WTC11 (cell line): ENCODE data around the gene ACOXL.

Source experiments
- ATF2 ChIP-seq: sonication (generic); formaldehyde crosslinking; IDR thresholded peaks from 2 replicates; pipeline ENCODE4 v1.8.1; 2022; ENCODE audit warnings: low read depth, missing genetic modification reagents, borderline replicate concordance
- CREB1 ChIP-seq: sonication (generic); formaldehyde crosslinking; IDR thresholded peaks from 2 replicates; pipeline ENCODE4 v1.8.0; 2023; ENCODE audit warnings: mild to moderate bottlenecking, missing genetic modification reagents
- ESRRA ChIP-seq: sonication (generic); formaldehyde crosslinking; IDR thresholded peaks from 2 replicates; pipeline ENCODE4 v1.8.1; 2022; ENCODE audit warnings: mild to moderate bottlenecking, missing genetic modification reagents, borderline replicate concordance
- HMGXB4 ChIP-seq: sonication (generic); formaldehyde crosslinking; IDR thresholded peaks from 2 replicates; pipeline ENCODE4 v1.8.1; 2023; ENCODE audit warnings: mild to moderate bottlenecking, moderate library complexity, missing genetic modification reagents
- JUN ChIP-seq: sonication (generic); formaldehyde crosslinking; IDR thresholded peaks from 2 replicates; pipeline ENCODE4 v1.8.0; 2023; ENCODE audit warnings: mild to moderate bottlenecking, missing genetic modification reagents
- MAX ChIP-seq: sonication (generic); formaldehyde crosslinking; IDR thresholded peaks from 2 replicates; pipeline ENCODE4 v1.8.0; 2022; ENCODE audit warnings: mild to moderate bottlenecking, missing genetic modification reagents
- NFE2L1 ChIP-seq: sonication (generic); formaldehyde crosslinking; IDR thresholded peaks from 2 replicates; pipeline ENCODE4 v1.8.1; 2023; ENCODE audit warnings: missing genetic modification reagents
- NR2C2 ChIP-seq: sonication (generic); formaldehyde crosslinking; IDR thresholded peaks from 2 replicates; pipeline ENCODE4 v1.8.0; 2022; ENCODE audit warnings: mild to moderate bottlenecking, missing genetic modification reagents
- PRRX2 ChIP-seq: fragments of 250-450 bp; sonication (Bioruptor Pico); IDR thresholded peaks from 2 replicates; pipeline ENCODE4 v1.8.0; 2021; ENCODE audit warnings: mild to moderate bottlenecking
- SP1 ChIP-seq: sonication (generic); formaldehyde crosslinking; conservative IDR thresholded peaks from 2 replicates; pipeline ENCODE4 v1.8.1; 2022; ENCODE audit warnings: missing genetic modification reagents
- TEAD4 ChIP-seq: sonication (generic); formaldehyde crosslinking; IDR thresholded peaks from 2 replicates; pipeline ENCODE4 v1.8.0; 2022; ENCODE audit warnings: mild to moderate bottlenecking, missing genetic modification reagents
- USF2 ChIP-seq: sonication (generic); formaldehyde crosslinking; IDR thresholded peaks from 2 replicates; pipeline ENCODE4 v1.8.1; 2023; ENCODE audit warnings: mild to moderate bottlenecking, missing genetic modification reagents, moderate library complexity
- ZBTB21 ChIP-seq: sonication (generic); formaldehyde crosslinking; IDR thresholded peaks from 2 replicates; pipeline ENCODE4 v1.8.1; 2023; ENCODE audit warnings: mild to moderate bottlenecking, missing genetic modification reagents, borderline replicate concordance
- TF ChIP-seq, protein P1 (sequence below): fragments of 200-600 bp; IDR thresholded peaks from 2 replicates; pipeline ENCODE4 v1.8.0; 2022; ENCODE audit warnings: antibody characterized with exemption

GRCh38 chr2:110950281-110950680 lies 217.9 kb downstream of the ACOXL start:
- TF ChIP-seq TEAD4 (CRISPR knock-in tag) (no peak), PRRX2 (CRISPR knock-in tag) (no peak), ATF2 (CRISPR knock-in tag) (no peak), SP1 (CRISPR knock-in tag) (no peak), USF2 (CRISPR knock-in tag) (no peak), JUN (CRISPR knock-in tag) (no peak), ZBTB21 (CRISPR knock-in tag) (no peak), CREB1 (CRISPR knock-in tag) (no peak), MAX (CRISPR knock-in tag) (no peak), HMGXB4 (CRISPR knock-in tag) (no peak), NFE2L1 (CRISPR knock-in tag) (no peak), ESRRA (CRISPR knock-in tag) (no peak), NR2C2 (no peak)
- TF ChIP-seq, protein P1, sequence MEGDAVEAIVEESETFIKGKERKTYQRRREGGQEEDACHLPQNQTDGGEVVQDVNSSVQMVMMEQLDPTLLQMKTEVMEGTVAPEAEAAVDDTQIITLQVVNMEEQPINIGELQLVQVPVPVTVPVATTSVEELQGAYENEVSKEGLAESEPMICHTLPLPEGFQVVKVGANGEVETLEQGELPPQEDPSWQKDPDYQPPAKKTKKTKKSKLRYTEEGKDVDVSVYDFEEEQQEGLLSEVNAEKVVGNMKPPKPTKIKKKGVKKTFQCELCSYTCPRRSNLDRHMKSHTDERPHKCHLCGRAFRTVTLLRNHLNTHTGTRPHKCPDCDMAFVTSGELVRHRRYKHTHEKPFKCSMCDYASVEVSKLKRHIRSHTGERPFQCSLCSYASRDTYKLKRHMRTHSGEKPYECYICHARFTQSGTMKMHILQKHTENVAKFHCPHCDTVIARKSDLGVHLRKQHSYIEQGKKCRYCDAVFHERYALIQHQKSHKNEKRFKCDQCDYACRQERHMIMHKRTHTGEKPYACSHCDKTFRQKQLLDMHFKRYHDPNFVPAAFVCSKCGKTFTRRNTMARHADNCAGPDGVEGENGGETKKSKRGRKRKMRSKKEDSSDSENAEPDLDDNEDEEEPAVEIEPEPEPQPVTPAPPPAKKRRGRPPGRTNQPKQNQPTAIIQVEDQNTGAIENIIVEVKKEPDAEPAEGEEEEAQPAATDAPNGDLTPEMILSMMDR, result no peak
